Activated naive CD4-positive, alpha-beta T cell treated with anti-CD3 and anti-CD28 coated beads, Interleukin-2, amount 10 ng/mL, durations not matched to agents 7 days and 5 days (primary cell): Measurements from ENCODE around the gene ASB8.

Source experiments
- CTCF ChIA-PET: fragments of 350-600 bp; sonication (Branson Sonifier 250); formaldehyde crosslinking; loops from one replicate; lab custom pipeline; 2021; ENCODE audit warnings: antibody characterized with exemption; lab: Charles Lee
- DNase-seq: peaks from one replicate; pipeline ENCODE4 v3.0.0-alpha.2; 2020
- H3K27ac Mint-ChIP-seq: one replicate; pipeline ENCODE4 v1.8.0; 2021; ENCODE audit warnings: mild to moderate bottlenecking, moderate library complexity, mixed read lengths
- H3K27me3 Mint-ChIP-seq: one replicate; pipeline ENCODE4 v1.8.0; 2021; ENCODE audit warnings: mild to moderate bottlenecking, mixed read lengths
- H3K36me3 Mint-ChIP-seq: one replicate; pipeline ENCODE4 v1.8.0; 2021; ENCODE audit warnings: mixed read lengths
- H3K4me1 Mint-ChIP-seq: one replicate; pipeline ENCODE4 v1.8.0; 2021; ENCODE audit warnings: mixed read lengths
- H3K4me3 Mint-ChIP-seq: one replicate; pipeline ENCODE4 v1.8.0; 2021; ENCODE audit warnings: mild to moderate bottlenecking, moderate library complexity, mixed read lengths
- H3K9me3 Mint-ChIP-seq: one replicate; pipeline ENCODE4 v1.8.0; 2021; ENCODE audit warnings: mixed read lengths

The ASB8 gene

DNA sequence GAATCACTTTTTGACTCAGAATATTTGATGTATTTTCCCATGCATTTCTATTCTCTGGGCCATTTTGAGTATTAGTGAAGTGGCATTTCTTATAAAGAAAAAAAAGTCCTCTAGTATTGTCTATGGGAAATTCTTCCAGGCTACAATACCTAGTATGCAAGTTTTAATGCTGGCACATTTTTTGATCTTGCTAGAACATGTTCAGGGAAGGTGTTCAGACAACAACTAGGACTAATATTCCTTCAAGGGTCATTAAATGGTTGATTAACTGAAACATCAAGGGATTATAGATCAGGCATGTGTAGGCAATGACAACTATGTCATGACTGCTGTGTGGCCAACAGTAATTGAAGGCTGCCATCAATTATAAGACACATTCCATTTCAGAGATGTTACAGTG is 33.8 kb upstream of the ASB8 start:
- Mint-ChIP-seq H3K27ac (no peak overlapping the region), H3K4me1 (peaks cover 2% of the 10 kb centered on the region), H3K4me3 (no peak overlapping the region), H3K36me3 (no peaks in the 10 kb centered on the region), H3K27me3 (peaks cover 53% of the 10 kb centered on the region), H3K9me3 (no peaks in the 10 kb centered on the region)
- DNase-seq = no peak
- CTCF ChIA-PET = interaction anchor here (0.9 kb wide), 1 partner anchor 33 kb away, joined by 3 read pairs; no protein-coding TSS in a partner anchor

DNA sequence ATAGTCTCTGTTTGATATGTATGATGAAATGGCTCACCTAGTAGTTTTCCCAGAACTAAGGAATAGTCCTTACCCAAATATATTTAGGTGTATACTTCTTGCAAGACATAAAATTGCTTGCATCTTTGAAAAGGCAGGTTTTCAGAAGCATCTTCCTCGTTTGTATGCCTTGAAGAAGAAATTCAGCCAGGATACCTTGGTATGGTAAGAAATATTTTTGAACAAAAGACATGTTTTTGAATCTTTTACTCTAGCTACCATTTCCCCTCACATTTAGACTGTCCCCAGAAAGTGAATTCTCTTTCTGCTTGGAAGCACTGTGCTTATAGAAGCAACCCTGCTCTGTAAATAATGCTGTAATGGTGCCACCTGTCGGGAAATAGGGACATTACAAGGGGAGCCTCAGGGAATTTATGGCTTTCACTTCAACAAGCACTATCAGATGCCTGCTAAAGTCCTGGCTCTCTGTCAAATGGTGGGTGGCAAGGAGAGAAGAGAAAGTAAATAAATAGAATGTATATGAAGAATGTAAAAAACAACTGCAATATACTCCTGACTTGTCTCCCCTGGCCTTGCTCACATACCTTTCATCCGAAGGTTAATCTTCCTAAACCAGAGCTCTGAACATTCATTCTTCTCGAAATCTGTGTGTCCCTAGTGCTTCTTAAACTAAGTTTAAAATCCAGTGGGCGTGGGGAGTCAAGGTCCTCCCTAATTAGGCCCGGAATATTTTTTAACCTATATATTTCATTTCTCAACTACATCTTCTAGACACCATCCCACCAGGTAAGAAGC is 32.2 kb upstream of the ASB8 start:
- H3K27me3 Mint-ChIP-seq = peaks cover 58% of the 10 kb centered on the region
- CTCF ChIA-PET = interaction anchor here (0.6 to 1.7 kb wide), 13 partner anchors 8 to 447 kb away, joined by 3 to 11 read pairs (median 3); partner anchors contain the start of genes ASB8 and TMEM106C

GRCh38 chr12:48187916-48188695 is 30.8 kb upstream of the ASB8 start:
- Mint-ChIP-seq H3K4me1 (peaks cover 10% of the 10 kb centered on the region), H3K27ac (no peak overlapping the region), H3K4me3 (no peak overlapping the region), H3K27me3 (peaks cover 62% of the 10 kb centered on the region), H3K36me3 (no peaks in the 10 kb centered on the region), H3K9me3 (no peaks in the 10 kb centered on the region)
- CTCF ChIA-PET = interaction anchor here (0.9 to 1.0 kb wide), 2 partner anchors 9 to 26 kb away, joined by 3 read pairs; no protein-coding TSS in a partner anchor
- DNase-seq = no peak

More for the DNA sequence above, 32.2 kb upstream of the ASB8 start:
- no peak overlapping the region for H3K4me3 Mint-ChIP-seq
- H3K36me3 Mint-ChIP-seq = no peaks in the 10 kb centered on the region
- DNase-seq = peak; percentile 83
- H3K9me3 Mint-ChIP-seq = no peaks in the 10 kb centered on the region
- H3K4me1 Mint-ChIP-seq = peaks cover 2% of the 10 kb centered on the region
- no peak overlapping the region for H3K27ac Mint-ChIP-seq

GRCh38 chr12:48185181-48185919 is 28.0 kb upstream of the ASB8 start:
- H3K27ac Mint-ChIP-seq = no peak overlapping the region
- H3K36me3 Mint-ChIP-seq = no peaks in the 10 kb centered on the region
- peaks cover 22% of the 10 kb centered on the region for H3K4me1 Mint-ChIP-seq
- CTCF ChIA-PET = interaction anchor here (0.6 to 4.6 kb wide), 3 partner anchors 10 to 13 kb away, joined by 3 to 40 read pairs (median 3); no protein-coding TSS in a partner anchor
- peak overlapping the region; percentile 26 for H3K4me3 Mint-ChIP-seq
- H3K9me3 Mint-ChIP-seq = no peaks in the 10 kb centered on the region
- no peak for DNase-seq
- peaks cover 85% of the 10 kb centered on the region for H3K27me3 Mint-ChIP-seq

DNA sequence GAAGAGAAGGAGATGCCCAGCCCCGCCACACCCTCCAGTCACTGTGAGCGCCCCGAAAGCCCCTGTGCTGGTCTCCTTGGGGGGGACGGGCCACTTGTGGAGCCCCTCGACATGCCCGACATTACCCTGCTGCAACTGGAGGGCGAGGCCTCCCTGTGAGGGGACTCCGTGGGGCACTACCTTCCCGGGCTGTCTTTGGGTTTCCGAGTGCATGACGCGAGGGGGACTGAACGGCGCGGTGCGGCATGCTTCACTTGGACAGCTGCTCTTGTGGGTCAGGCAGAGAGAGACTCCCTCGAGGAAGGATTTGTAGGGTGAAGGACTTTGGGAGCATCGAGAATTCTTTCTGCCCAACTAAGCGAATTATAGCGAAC is 27.2 kb upstream of the ASB8 start:
- CTCF ChIA-PET = interaction anchor here (4.6 kb wide), 1 partner anchor 14 kb away, joined by 40 read pairs; no protein-coding TSS in a partner anchor
- no peaks in the 10 kb centered on the region for H3K9me3 Mint-ChIP-seq
- no peak overlapping the region for H3K27ac Mint-ChIP-seq
- no peaks in the 10 kb centered on the region for H3K36me3 Mint-ChIP-seq
- H3K4me1 Mint-ChIP-seq = peaks cover 22% of the 10 kb centered on the region
- DNase-seq = no peak
- H3K4me3 Mint-ChIP-seq = peak overlapping the region; percentile 37
- peaks cover 82% of the 10 kb centered on the region for H3K27me3 Mint-ChIP-seq

GRCh38 chr12:48183876-48184548 is 26.7 kb upstream of the ASB8 start:
- no peak overlapping the region for H3K27ac Mint-ChIP-seq
- DNase-seq = peak; percentile 37
- peak overlapping the region; percentile 89 for H3K4me3 Mint-ChIP-seq
- H3K9me3 Mint-ChIP-seq = no peaks in the 10 kb centered on the region
- CTCF ChIA-PET = interaction anchor here (1.6 to 4.6 kb wide), 3 partner anchors 15 to 298 kb away, joined by 5 to 40 read pairs (median 9); partner anchors contain the start of gene ASB8
- H3K27me3 Mint-ChIP-seq = peaks cover 86% of the 10 kb centered on the region
- no peaks in the 10 kb centered on the region for H3K36me3 Mint-ChIP-seq
- peaks cover 22% of the 10 kb centered on the region for H3K4me1 Mint-ChIP-seq

DNA sequence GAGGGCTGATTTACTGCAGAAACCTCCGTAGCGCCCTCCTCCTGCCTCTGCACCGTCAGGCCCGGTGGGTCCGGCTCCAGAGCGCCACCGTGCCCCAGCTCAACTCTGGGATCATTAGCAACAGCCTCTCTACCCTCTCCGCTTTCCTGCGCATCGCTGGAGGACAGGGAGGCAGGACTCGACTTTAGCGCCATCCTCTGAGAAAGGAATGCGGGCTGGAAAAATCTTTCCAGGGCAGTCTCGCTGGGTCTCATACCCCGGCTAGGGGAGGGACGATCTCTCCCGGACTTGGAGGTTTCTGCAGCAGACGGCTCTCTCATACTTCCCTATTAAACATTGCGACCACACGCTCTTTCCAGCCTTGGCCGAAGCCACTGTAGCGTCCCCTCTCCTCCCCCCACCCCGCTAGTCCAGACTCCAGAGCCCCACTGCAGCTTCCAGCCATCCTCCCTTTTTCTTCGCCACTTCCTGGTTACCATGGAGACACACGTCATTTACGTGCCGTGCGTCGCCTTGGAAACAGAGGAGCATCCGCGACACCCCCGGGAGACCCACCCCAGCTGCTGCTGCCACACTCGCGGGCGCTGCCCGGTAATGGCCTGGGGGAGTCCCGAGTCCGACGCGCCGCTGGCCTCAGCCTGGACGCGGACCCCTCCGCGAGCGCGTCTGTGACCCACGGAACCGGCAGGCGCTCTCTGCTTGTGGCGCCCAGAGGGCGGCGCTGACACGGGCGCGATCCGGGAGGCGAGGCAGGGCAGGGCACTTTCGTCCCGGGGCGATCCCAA is 26.0 kb upstream of the ASB8 start, which contains the start of gene CCDC184:
Gene CCDC184, plus strand, starts transcription at position 554 of the 785 bp plus-strand sequence. CDS start 479 bp downstream, outside the sequence.
- Mint-ChIP-seq H3K27ac (no peak within 1 kb of the TSS), H3K4me3 (peak within 1 kb of the TSS; percentile 89), H3K4me1 (peaks cover 22% of the 10 kb centered on the region), H3K36me3 (no peaks in the 10 kb centered on the region), H3K9me3 (no peaks in the 10 kb centered on the region), H3K27me3 (peaks cover 90% of the 10 kb centered on the region)
- DNase-seq = peak; percentile 88
- CTCF ChIA-PET = interaction anchor here (0.5 to 4.6 kb wide), 14 partner anchors 9 to 467 kb away, joined by 3 to 40 read pairs (median 3); partner anchors contain the start of gene ASB8

DNA sequence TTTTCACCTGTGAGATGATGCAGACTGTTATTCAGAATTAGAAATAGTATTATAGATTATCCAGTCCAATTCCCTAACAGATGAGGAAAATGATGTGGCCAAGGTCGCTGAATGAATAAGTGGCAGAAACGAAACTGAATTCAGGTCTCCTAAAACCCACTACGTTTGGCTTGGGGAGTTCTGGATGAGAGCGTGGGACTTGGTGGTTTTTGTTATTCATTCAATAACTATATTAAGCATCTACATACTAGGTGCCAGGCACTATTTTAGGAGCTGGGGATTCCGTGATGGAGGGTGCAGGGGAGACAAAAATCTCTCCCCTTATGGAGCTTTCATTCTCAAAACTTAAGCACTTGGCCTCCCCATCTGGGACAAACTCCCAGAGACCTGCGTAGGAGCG is 25.3 kb upstream of the ASB8 start:
- CTCF ChIA-PET = interaction anchor here (0.5 to 4.6 kb wide), 14 partner anchors 10 to 467 kb away, joined by 3 to 40 read pairs (median 3); partner anchors contain the start of gene ASB8
- Mint-ChIP-seq H3K27me3 (peaks cover 90% of the 10 kb centered on the region), H3K4me1 (peaks cover 22% of the 10 kb centered on the region)

GRCh38 chr12:48180857-48181495 is 23.7 kb upstream of the ASB8 start:
- Mint-ChIP-seq H3K4me3 (no peak overlapping the region), H3K27me3 (peaks cover 77% of the 10 kb centered on the region), H3K36me3 (no peaks in the 10 kb centered on the region), H3K27ac (no peak overlapping the region), H3K4me1 (peaks cover 27% of the 10 kb centered on the region), H3K9me3 (no peaks in the 10 kb centered on the region)
- no peak for DNase-seq
- CTCF ChIA-PET = interaction anchor here (1.0 to 1.7 kb wide), 3 partner anchors 8 to 17 kb away, joined by 3 to 7 read pairs (median 4); no protein-coding TSS in a partner anchor

More for the DNA sequence above, 25.3 kb upstream of the ASB8 start:
- Mint-ChIP-seq H3K36me3 (no peaks in the 10 kb centered on the region), H3K4me3 (peak overlapping the region; percentile 89), H3K27ac (no peak overlapping the region), H3K9me3 (no peaks in the 10 kb centered on the region)
- DNase-seq = no peak

DNA sequence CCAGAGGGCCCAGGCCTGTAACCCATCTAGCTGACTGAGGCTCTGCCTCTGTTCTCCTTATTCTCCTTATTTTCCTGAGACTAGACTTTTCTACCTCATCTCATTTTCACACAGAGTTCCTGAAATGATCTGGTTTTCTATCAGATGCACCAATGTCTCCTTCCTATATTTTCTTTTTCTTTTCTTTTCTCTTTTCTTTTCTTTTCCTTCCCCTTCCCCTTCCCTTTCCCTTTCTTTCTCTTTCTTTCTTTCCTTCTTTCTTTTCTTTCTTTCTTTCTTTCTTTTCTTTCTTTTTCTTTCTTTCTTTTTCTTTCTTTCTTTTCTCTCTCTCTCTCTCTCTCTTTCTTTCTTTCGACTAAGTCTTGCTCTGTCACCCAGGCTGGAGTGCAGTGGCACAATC is 23.1 kb upstream of the ASB8 start:
- Mint-ChIP-seq H3K9me3 (no peaks in the 10 kb centered on the region), H3K27me3 (peaks cover 75% of the 10 kb centered on the region)
- CTCF ChIA-PET = interaction anchor here (1.1 to 1.7 kb wide), 2 partner anchors 9 to 17 kb away, joined by 4 to 7 read pairs; no protein-coding TSS in a partner anchor

GRCh38 chr12:48179466-48179865 is 22.2 kb upstream of the ASB8 start:
- CTCF ChIA-PET = interaction anchor here (1.0 kb wide), 1 partner anchor 10 kb away, joined by 3 read pairs; no protein-coding TSS in a partner anchor
- Mint-ChIP-seq H3K4me3 (no peak overlapping the region), H3K27me3 (peaks cover 66% of the 10 kb centered on the region), H3K27ac (no peak overlapping the region), H3K9me3 (no peaks in the 10 kb centered on the region), H3K4me1 (peaks cover 32% of the 10 kb centered on the region), H3K36me3 (no peaks in the 10 kb centered on the region)
- DNase-seq = no peak

More for the DNA sequence above, 23.1 kb upstream of the ASB8 start:
- DNase-seq = no peak
- H3K4me3 Mint-ChIP-seq = no peak overlapping the region
- no peak overlapping the region for H3K27ac Mint-ChIP-seq
- no peaks in the 10 kb centered on the region for H3K36me3 Mint-ChIP-seq
- H3K4me1 Mint-ChIP-seq = peaks cover 32% of the 10 kb centered on the region

- H3K27me3 Mint-ChIP-seq = peaks cover 51% of the 10 kb centered on the region
- H3K4me3 Mint-ChIP-seq = no peak overlapping the region
- DNase-seq = no peak
- H3K36me3 Mint-ChIP-seq = no peaks in the 10 kb centered on the region
- H3K9me3 Mint-ChIP-seq = no peaks in the 10 kb centered on the region
- H3K27ac Mint-ChIP-seq = no peak overlapping the region
- CTCF ChIA-PET = interaction anchor here (1.2 to 2.7 kb wide), 3 partner anchors 11 to 13 kb away, joined by 4 to 7 read pairs (median 4); no protein-coding TSS in a partner anchor
- peaks cover 23% of the 10 kb centered on the region for H3K4me1 Mint-ChIP-seq
Observed at GRCh38 chr12:48177982-48178381, 20.7 kb upstream of the ASB8 start.
